Neural cell (in vitro differentiated cells): ENCODE measurements around the gene ARL15.

Experiments
- CTCF ChIP-seq: fragments of 450-650 bp; IDR thresholded peaks from 2 replicates; pipeline ENCODE4 v1.5.1; 2014; ENCODE audit warnings: antibody characterized with exemption, mild to moderate bottlenecking, moderate library complexity; ENCODE audit not compliant: poor library complexity, severe bottlenecking
- EP300 ChIP-seq: fragments of 450-650 bp; conservative IDR thresholded peaks from 2 replicates; pipeline ENCODE4 v1.6.1; 2014; ENCODE audit warnings: antibody characterized with exemption, mild to moderate bottlenecking, moderate library complexity; ENCODE audit not compliant: poor library complexity, severe bottlenecking
- EZH2 ChIP-seq: fragments of 200-600, 300-800 bp; shearing (Covaris generic), sonication (generic); IDR thresholded peaks from 2 replicates; pipeline ENCODE4 v1.6.1; 2014; ENCODE audit warnings: antibody characterized with exemption, low read length, borderline replicate concordance, mild to moderate bottlenecking; ENCODE audit not compliant: insufficient read depth, poor library complexity, severe bottlenecking
- POLR2AphosphoS5 ChIP-seq: IDR thresholded peaks from 2 replicates; pipeline ENCODE4 v1.6.1; 2012
- SMC3 ChIP-seq: fragments of 450-650 bp; conservative IDR thresholded peaks from 2 replicates; pipeline ENCODE4 v1.6.1; 2014; ENCODE audit warnings: antibody characterized with exemption, mild to moderate bottlenecking, moderate library complexity; ENCODE audit not compliant: poor library complexity

- TF ChIP-seq POLR2AphosphoS5: no peak
- no peak for TF ChIP-seq CTCF
- no peak for TF ChIP-seq EP300
- TF ChIP-seq EZH2: no peak
- no peak for TF ChIP-seq SMC3
Observed at GRCh38 chr5:54146916-54147315, 163.5 kb downstream of the ARL15 start.
